Frontal cortex (tissue), 4 donors: ENCODE results near the gene PCNX2. TPM values are rescaled to one million over a fixed set of nuclear protein-coding genes. Genes with fewer than 3 reads are reported as not detected.

Source experiments
- DNase-seq, 2 donors: peaks; one replicate each; pipeline ENCODE4 v3.0.0; 2012; ENCODE audit warnings: low spot score in 2 of 2
- FAIRE-seq: peaks from 2 replicates; lab custom pipeline; 2012; peaks lifted over from hg19 to GRCh38; lab: Jason Lieb, UNC
- total RNA-seq: library from RNA; depleted of rRNA; stranded (reverse); fragments of >200 nt; gene quantifications from one replicate; pipeline ENCODE4 v1.2.3, GENCODE V29; 2014
- donor health status: control.
- donor health status: control.
- donor health status: control.

Gene PCNX2, protein sequence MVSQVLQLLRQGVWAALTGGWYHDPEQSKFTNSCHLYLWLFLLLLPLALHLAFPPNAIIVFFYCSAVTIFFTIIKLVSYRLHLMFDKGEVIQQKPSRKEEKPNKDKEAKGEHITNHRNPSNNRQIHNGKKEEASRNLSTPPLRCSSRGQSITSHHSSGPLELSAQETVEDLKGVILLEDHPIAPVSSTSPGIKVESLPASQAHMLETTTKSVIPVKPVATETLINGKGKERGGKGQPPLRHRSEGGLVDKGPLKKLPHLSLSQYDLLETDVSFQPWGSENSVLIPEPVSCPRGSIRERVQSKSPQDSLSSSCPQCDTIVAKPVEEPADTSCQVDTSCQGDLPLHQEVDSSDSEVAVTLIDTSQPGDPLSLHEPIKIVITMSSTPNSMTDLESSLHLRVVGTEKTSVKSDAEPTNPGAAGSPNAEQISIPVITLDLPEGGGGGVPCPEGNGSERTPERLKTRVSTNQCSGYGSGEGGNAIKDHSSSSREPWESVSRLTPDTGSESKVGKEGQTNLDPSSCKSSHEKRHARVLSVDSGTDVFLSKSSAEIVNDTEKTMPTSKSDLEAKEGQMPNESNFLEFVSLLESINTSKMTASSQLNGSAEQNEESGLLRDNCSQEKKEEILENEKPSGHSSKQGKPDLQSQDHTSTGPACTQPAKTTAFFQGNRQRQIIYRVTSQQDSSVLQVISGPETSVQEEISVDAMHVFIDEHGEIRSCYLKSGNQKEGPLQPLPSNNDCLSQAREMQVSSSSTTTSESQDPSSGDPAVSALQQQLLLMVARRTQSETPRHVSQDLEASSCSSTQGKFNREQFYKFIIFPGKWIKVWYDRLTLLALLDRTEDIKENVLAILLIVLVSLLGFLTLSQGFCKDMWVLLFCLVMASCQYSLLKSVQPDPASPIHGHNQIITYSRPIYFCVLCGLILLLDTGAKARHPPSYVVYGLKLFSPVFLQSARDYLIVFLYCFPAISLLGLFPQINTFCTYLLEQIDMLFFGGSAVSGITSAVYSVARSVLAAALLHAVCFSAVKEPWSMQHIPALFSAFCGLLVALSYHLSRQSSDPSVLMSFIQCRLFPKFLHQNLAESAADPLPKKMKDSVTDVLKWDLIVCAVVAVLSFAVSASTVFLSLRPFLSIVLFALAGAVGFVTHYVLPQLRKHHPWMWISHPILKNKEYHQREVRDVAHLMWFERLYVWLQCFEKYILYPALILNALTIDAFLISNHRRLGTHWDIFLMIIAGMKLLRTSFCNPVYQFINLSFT (N-terminal part only)
- 228 TPM for total RNA-seq

DNA sequence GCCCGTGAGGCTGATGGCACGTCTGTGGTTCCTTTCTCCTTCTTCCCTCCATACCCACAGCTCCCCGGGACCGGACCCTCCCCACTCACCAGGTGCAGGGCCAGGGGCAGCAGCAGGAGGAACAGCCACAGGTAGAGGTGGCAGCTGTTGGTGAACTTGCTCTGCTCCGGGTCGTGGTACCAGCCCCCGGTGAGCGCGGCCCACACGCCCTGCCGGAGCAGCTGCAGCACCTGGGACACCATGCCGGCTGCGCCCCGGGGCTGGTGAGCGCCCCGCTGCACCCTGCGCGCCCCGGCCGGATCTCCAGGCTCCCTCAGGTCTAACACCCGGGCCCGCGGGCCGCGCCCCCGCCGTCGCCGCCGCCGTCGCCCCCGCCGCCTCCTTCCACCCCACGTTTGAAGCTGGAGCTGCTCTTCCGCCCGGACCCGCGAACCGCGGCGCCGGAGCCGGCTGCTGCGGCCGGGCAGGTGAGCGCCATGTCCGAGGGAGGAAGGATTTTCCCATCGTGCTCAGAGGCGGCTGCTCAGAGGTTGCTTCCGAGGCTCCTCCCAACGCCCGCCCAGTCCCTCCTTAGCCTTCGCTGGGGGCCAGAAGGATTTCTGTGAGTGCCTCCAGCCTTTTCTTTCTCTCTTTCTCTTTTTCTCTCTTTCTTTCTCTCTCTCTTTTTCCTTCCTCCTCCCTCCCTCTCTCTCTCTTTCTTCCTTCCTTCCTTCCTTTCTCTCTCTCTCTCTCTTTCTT, at the start of gene PCNX2:
TSS of gene PCNX2 (minus strand) at position 489 of the 738 bp plus-strand sequence. CDS start at position 242, 247 bp downstream.
- FAIRE-seq = no peak

DNA sequence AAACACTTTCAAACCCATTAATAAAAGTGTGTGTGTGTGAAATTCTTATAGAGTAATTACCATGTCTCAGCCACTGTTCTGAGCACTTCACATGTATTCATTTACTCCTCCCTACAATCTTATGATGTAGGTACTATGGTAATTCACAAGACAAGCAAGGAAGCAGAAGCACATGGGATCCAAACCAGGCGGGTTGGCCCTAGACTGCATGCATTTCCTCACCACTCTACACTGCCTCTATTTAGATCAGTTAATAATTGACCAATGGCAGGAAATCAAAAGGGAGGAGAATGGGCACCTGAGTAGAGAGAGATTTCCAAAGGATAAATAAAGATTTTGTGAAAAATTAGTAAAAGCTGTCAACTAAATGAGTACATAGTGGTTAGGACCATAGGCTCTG, 47.7 kb upstream of the PCNX2 start:
- no peak for FAIRE-seq
- DNase-seq = no peak

More for the DNA sequence above, at the start of gene PCNX2:
- DNase-seq = peak; percentile 55

DNA sequence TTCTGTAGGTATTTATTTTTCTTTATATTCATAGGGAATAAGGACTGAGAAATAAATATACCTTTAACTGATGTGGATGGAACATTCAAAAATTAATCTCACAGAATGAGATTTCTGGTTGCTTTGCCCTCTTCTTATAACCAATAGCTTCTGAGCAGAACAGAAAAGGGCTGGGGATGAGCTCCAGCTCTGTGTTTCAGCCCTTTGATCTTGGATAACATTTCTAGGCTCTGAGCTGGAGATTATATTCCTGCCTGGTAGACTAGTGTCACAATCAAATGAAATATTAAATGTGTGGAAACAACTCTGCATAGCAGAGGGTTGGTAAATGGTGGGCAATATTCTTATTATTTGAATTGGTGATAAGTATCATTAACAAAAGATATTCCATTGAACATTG, 46.6 kb upstream of the PCNX2 start:
- DNase-seq (no peak), FAIRE-seq (no peak)

DNA sequence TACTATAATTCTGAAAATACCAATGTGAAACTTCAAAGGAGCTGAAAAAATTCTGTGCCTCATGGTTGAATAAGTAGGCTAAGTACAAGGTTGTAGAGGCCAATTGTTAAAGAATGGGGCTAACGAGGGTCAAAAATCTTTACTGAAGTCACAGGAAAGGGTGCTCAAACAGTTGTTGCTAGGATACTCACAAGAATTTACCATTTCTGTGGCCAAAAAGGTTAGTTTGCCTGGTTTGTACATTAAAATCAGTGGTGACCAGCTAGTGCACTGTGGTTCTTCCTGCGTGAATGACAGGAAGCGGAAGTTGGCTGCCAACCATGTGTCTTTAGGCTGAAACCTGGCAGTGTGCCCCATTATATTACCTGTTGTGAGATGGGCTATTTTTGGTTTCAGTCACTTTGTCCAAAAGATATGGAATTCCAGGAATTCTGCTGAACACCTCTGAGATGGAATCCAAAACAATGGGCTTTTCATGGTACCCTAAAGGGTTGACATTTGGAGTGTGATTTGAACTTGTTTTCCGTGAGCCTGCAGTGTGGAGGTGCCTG, 45.5 kb upstream of the PCNX2 start:
- no peak for FAIRE-seq
- DNase-seq = no peak

DNA sequence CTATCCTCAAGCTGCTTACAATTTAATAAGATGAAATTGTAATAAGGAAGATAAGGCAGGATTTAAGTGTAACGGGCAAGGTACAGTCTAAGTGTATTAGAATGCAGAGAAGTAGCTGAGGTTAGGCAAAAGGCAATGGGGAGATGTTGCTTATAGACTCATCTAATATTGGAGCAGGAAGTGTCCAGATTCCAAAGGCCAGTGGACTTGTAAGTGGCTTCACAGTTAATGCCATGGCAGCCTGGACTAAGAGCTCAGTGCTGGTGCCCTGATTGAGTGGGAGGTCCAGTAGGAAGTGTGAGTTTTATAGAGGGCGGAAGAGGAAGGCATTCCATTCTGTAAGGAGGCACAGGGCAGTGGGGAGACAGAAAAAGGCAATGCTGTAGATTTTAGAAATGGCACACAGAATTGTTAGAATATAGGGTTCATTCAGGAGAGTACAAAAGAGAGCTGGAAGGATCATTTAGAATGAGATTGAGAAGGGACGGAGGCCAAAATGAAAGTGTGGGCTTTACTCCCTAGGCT, 44.6 kb upstream of the PCNX2 start:
- FAIRE-seq = no peak
- no peak for DNase-seq

DNA sequence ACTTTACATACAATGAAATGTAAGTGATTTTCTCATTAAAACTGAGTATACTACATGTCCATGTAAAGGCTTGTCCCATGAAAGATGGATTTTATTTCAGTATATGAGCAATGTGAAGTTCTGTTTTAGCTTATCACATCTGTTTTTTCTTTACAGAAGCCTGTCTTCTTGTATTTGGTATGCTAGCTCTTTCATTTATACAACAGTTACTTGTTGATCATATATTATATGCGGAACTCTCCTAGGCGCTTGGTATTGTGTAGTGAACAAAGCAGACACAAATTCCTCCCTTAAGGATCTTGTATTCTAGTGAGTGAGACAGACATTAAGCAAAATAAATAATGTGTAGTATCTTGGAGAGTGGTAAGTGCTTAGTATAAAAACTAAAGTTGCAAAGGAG, 42.6 kb upstream of the PCNX2 start:
- DNase-seq (no peak), FAIRE-seq (no peak)

DNA sequence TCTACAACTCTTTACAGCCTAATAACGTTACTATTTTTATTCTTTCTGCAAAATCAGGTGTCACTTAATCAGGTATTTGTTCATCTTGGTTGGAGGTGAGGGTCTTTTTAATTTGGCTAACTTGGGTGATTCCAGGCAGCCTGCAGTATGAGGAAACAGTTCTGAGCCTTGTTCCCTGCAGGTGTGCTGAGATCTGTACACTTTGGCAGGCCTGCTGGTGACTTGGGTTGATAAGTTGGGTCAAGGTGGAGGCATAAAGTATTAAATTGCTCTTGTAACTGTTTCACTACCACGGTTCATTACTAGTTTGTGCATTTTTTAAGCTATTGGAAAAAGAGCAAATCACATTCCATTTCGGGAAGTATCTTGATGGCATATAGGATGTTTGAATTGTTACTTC, 42.0 kb upstream of the PCNX2 start:
- FAIRE-seq (no peak), DNase-seq (no peak)

DNA sequence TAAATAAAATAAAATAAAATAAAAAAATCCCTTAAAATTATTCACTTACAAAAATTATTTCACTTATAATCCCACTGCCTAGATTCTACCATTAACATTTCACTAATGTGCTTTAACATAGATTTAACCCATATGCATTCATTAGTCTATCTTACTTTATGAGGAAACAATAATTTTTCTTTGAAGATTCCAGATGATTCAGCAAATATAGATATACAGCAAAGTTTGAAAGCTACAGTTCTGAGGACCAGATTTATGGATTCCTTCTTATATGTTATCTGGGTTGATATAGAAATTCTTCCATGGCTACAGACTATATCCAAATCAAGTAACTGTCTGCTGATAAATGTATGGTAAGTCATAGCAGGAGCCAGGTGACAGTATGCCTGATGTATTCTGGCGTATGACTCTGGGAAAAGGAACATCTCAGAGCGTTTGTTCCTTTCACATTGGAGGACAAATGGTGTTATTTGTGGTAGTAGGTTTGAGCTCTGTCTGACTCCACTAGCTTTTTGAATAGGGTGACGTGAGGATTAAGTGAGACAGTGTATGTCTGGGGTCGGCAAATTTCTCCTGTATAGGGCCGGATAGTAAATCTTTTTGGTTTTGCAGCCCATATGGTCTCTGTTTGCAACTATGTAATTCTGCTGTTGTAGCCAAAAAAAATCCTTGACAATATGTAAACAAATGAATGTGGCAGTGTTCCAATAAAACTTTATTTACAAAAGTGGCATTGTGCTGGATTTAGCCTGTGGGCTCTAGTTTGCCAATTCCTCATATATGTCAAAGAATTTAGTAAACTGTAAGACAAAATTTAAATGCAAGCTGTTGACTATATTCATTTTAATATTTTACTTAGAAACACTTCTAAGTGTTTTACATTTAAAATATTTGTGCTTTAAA, 41.3 kb upstream of the PCNX2 start:
- DNase-seq = no peak
- FAIRE-seq = no peak

DNA sequence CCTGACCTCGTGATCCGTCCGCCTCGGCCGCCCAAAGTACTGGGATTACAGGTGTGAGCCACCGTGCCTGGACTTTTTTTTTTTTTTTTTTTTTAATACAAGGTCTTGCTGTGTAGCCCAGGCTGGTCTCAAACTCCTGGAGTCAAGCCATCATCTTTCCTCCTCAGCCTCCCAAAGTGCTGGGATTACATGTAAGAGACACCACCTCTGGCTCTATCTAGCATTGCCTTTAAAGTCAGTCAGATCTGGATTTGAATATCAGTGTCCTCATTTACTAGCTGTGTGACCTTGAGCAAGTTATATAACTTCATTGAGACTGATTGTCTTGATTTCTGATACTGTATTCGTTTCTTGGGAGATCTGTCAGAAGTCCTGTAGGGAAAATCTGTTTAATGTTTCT, 38.6 kb upstream of the PCNX2 start:
- DNase-seq (no peak), FAIRE-seq (no peak)

DNA sequence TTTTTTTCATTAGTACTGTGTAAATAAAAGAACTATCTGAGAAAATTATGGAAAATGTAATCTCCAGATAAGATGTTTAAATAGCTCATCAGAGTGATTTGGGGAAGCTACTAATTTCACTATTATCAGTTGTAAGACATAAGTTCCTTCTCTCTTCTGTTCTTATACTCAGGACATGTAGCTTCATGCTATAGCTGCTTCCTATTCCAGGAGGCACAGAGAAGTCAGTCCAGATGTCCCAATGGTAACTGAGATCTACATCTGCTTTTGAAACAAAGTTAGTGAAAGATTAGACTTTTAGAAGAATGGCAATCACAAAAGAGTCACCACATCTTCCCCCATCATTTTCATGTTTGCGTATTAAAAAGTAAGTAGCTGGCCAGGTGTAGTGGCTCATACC, 37.6 kb upstream of the PCNX2 start:
- no peak for DNase-seq
- no peak for FAIRE-seq

DNA sequence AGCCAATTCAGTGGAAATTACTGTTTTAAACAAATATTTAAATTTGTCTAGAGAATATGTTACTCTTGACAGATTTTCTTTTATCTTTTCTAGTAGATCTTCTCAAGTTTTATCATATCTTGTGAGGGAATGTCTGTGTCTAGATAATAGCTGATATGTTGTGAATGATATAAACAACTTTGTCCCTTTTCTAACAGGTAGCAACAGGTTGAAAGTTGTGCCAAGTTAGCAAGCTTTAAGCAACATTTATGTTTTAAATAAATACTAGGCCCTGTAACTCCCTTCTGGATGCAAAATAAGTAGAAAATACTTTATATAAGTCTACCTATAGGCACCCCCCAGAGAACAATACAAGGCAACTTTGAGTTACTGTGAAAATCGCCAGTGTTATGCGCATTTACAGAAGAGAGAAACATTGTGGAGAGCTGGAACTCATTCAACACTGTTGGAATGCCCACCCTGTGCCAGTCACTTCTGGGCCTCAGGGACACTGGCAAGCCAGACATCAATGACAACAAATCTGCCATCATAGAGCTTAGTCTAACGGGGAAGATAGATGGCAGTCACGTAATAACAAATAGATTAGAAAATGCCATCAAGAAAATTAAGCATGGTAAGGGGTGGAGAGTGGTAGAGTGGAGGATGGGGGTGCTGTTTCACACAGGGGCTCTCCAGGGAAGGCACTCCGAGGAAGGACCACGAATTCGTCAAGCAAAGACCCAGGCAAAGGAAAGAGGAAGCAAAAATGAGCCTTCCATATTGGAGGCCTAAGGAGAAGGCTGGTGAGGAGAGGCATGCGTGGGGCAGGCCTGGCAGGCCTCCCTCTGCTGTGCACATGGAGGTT, 36.4 kb upstream of the PCNX2 start:
- no peak for DNase-seq
- FAIRE-seq = no peak

DNA sequence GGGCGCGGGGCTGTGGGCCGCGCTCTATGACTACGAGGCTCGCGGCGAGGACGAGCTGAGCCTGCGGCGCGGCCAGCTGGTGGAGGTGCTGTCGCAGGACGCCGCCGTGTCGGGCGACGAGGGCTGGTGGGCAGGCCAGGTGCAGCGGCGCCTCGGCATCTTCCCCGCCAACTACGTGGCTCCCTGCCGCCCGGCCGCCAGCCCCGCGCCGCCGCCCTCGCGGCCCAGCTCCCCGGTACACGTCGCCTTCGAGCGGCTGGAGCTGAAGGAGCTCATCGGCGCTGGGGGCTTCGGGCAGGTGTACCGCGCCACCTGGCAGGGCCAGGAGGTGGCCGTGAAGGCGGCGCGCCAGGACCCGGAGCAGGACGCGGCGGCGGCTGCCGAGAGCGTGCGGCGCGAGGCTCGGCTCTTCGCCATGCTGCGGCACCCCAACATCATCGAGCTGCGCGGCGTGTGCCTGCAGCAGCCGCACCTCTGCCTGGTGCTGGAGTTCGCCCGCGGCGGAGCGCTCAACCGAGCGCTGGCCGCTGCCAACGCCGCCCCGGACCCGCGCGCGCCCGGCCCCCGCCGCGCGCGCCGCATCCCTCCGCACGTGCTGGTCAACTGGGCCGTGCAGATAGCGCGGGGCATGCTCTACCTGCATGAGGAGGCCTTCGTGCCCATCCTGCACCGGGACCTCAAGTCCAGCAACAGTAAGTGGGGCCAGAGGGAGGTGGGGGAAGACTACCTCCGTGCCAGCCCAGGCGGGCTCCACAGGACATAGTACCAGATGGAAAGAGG, 32.8 kb upstream of the PCNX2 start:
- FAIRE-seq (no peak), DNase-seq (peak; percentile 25 to 29)

DNA sequence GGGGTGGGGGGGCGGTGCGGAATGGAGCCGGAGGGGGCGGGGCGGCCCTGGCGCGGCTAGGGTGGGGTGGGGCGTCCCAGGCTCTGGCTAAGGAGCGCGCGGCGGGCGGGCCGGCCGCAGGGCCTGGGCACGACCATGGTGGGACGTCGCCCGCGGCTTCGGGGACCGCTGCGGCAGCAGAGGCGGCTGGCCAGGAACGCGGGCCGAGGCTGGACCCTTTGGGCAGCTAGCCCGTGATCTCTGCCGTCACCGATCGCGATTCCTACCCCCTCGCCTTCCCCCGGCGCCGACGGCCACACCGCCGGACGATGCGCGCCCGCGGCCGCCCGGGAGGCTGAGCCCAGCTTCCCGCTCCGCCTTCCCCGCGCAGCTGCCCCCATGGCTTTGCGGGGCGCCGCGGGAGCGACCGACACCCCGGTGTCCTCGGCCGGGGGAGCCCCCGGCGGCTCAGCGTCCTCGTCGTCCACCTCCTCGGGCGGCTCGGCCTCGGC, 32.2 kb upstream of the PCNX2 start, which contains the start of gene MAP3K21:
TSS of gene MAP3K21 (plus strand) at position 74 of the 491 bp plus-strand sequence. CDS start at position 379, 305 bp downstream.
- FAIRE-seq (no peak), DNase-seq (no peak)

DNA sequence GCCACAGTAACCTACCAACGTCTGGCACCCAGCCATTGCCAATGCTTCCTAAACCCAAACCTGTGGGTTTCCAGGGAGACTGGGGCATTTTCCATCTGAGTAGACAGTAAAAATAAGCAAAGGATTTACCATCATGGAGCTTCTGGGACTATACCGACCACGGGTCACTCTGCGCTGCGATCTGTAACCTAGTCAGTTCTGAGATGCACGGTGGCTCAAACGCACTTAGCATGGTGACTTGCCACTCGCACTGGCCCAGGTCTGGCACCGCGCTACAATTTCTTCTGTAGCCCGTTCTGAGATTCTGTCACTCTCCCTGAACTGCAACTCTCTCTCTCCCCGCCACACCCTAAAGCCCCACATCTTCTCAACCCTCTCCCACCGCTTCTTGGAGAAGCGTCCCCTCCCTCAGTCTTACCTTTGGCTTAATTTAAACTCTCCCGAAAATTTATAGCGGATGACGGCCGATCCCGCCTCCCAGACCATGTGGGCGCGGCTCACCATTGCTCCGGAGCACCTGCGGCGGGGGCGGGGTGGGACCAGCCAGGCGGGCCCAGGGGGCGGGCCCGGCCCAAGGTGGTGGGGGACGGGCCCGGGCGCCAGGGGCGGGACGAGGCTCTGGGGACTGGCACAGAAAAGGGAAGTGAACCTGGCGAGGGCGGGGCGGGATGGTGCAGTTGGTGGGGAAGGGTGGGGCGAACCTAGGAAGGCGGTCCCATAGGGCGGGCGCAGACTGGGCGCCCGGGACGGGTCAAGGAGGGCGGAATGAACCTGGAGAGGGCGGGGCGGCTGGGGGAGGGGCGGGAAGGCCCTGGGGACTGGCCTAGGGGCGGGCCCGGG, 31.5 kb upstream of the PCNX2 start:
- DNase-seq = peak; percentile 50 to 54
- no peak for FAIRE-seq

DNA sequence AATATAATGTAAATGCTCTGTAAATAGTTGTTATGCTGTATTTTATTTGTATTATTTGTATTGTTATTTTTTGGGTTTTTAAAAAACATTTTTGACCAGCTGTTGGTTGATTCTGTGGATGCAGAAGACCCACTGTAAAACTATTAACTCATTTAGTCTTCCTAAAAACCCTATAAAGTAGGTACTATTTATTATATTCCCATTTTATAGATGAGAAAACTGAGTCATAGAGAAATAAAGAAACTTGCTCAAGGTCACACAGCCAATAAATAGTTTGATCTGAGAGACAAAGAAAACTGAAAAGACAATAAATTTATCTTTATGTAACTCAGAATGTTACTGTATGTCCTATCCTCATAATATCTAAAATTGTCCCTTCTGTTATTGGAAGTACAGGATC, 30.8 kb upstream of the PCNX2 start:
- DNase-seq (no peak), FAIRE-seq (no peak)
